SK-N-SH (cell line): Measurements from ENCODE around the gene ATP2C1. TPM values are rescaled to one million over a fixed set of nuclear protein-coding genes. Genes with fewer than 3 reads are reported as not detected.

ENCODE experiments used
- CTCF ChIA-PET: fragments of 300-600, 350-600 bp; formaldehyde crosslinking; extraction: SDS; loops from one replicate; lab custom pipeline; 2021; lab: Yijun Ruan, JAX
- POLR2A ChIA-PET: fragments of 350-600 bp; sonication (Branson Sonifier 250); formaldehyde crosslinking; extraction: SDS; loops from one replicate; lab custom pipeline; 2020; ENCODE audit warnings: antibody characterized with exemption, inconsistent platforms; lab: Yijun Ruan, JAX
- DNase-seq: peaks from one replicate; pipeline ENCODE4 v3.0.0; 2012
- H2AFZ ChIP-seq: fragments of 200-600 bp; sonication (generic); 2 replicates; pipeline ENCODE4 v1.8.1; 2016; ENCODE audit warnings: antibody characterized with exemption, mild to moderate bottlenecking, low read depth
- H3F3A ChIP-seq: fragments of 200-600 bp; sonication (generic); replicated peaks from 2 replicates; pipeline ENCODE3; 2016; ENCODE audit warnings: antibody characterized with exemption, mild to moderate bottlenecking; ENCODE audit not compliant: insufficient read depth
- H3K27ac ChIP-seq, 2 experiments: fragments of 200-500 bp in 1 of 2; fragments of 200-600 bp in 1 of 2; sonication (Bioruptor generic) in 1 of 2; sonication (generic), shearing (Covaris generic) in 1 of 2; 2 replicates each; pipeline versions ENCODE4 v1.5.1 to v1.6.1; 2014 to 2016; ENCODE audit warnings: low read depth in 2 of 2, inconsistent platforms in 1 of 2, low read length in 1 of 2, mild to moderate bottlenecking in 1 of 2, mixed read lengths in 1 of 2
- H3K27me3 ChIP-seq: fragments of 200-600 bp; sonication (generic), shearing (Covaris generic); 2 replicates; pipeline ENCODE4 v1.6.1; 2016; ENCODE audit warnings: mixed run types; ENCODE audit not compliant: insufficient read depth
- H3K36me3 ChIP-seq, 2 experiments: fragments of 200-500 bp in 1 of 2; fragments of 200-600 bp in 1 of 2; sonication (Bioruptor generic) in 1 of 2; sonication (generic) in 1 of 2; replicated peaks in 1 of 2; 2 replicates each; pipeline versions ENCODE3 to v1.5.1; 2014 to 2016; ENCODE audit warnings: low read length in 1 of 2, mild to moderate bottlenecking in 1 of 2; ENCODE audit not compliant: insufficient read depth in 2 of 2, control insufficient read depth in 1 of 2
- H3K4me1 ChIP-seq, 2 experiments: fragments of 200-500 bp in 1 of 2; fragments of 200-600 bp in 1 of 2; sonication (Bioruptor generic) in 1 of 2; sonication (generic), shearing (Covaris generic) in 1 of 2; 2 replicates each; pipeline versions ENCODE4 v1.5.1 to v1.6.1; 2014 to 2016; ENCODE audit warnings: low read depth in 1 of 2, low read length in 1 of 2, mixed run types in 1 of 2; ENCODE audit not compliant: insufficient read depth in 2 of 2, control insufficient read depth in 1 of 2
- H3K4me2 ChIP-seq: fragments of 200-600 bp; sonication (generic), shearing (Covaris generic); 2 replicates; pipeline ENCODE4 v1.6.1; 2017; ENCODE audit warnings: mixed run types
- H3K4me3 ChIP-seq, 2 experiments: fragments of 200-500 bp in 1 of 2; fragments of 200-600 bp in 1 of 2; sonication (Bioruptor generic) in 1 of 2; sonication (generic), shearing (Covaris generic) in 1 of 2; 2 replicates each; pipeline versions ENCODE4 v1.5.1 to v1.8.1; 2014 to 2016; ENCODE audit warnings: low read depth in 2 of 2, inconsistent platforms in 1 of 2, low read length in 1 of 2, mild to moderate bottlenecking in 1 of 2, mixed read lengths in 1 of 2, moderate library complexity in 1 of 2
- H3K79me2 ChIP-seq: fragments of 200-600 bp; sonication (generic); 2 replicates; pipeline ENCODE4 v1.8.1; 2017; ENCODE audit warnings: mild to moderate bottlenecking; ENCODE audit not compliant: insufficient read depth
- H3K9ac ChIP-seq: fragments of 200-600 bp; sonication (generic); 2 replicates; pipeline ENCODE4 v1.6.1; 2017; ENCODE audit warnings: mixed run types
- H3K9me2 ChIP-seq: fragments of 200-600 bp; sonication (generic); 2 replicates; pipeline ENCODE4 v1.6.1; 2017; ENCODE audit warnings: mixed run types
- H3K9me3 ChIP-seq: fragments of 200-600 bp; sonication (generic); 2 replicates; pipeline ENCODE4 v1.6.1; 2017; ENCODE audit warnings: mixed run types, mild to moderate bottlenecking, moderate library complexity
- H4K20me1 ChIP-seq: fragments of 200-600 bp; sonication (generic); 2 replicates; pipeline ENCODE4 v1.6.1; 2017; ENCODE audit warnings: mild to moderate bottlenecking, mixed run types; ENCODE audit not compliant: insufficient read depth
- CHD2 ChIP-seq: fragments of 150-350 bp; IDR thresholded peaks from 2 replicates; pipeline ENCODE4 v1.6.1; 2018; ENCODE audit warnings: low read length; ENCODE audit not compliant: partially characterized antibody
- ELF1 ChIP-seq: IDR thresholded peaks from 2 replicates; pipeline ENCODE4 v1.4.0; 2012
- EP300 ChIP-seq, 2 experiments: IDR thresholded peaks; 2 replicates each; pipeline versions ENCODE4 v1.4.0 to v1.6.1; 2012; ENCODE audit warnings: borderline replicate concordance in 1 of 2, low read depth in 1 of 2, low read length in 1 of 2
- EZH2phosphoT487 ChIP-seq: fragments of 200-600 bp; sonication (generic); IDR thresholded peaks from 2 replicates; pipeline ENCODE4 v1.6.1; 2017; ENCODE audit warnings: low read depth, mixed run types, mild to moderate bottlenecking, antibody characterized with exemption, moderate library complexity, borderline replicate concordance
- FOSL2 ChIP-seq: IDR thresholded peaks from 2 replicates; pipeline ENCODE4 v1.4.0; 2012; ENCODE audit warnings: low read depth, mild to moderate bottlenecking, moderate library complexity, borderline replicate concordance
- FOXJ3 ChIP-seq: sonication (generic); formaldehyde crosslinking; IDR thresholded peaks from 2 replicates; pipeline ENCODE4 v1.5.1; 2020; ENCODE audit warnings: mild to moderate bottlenecking, missing genetic modification reagents
- GABPA ChIP-seq: IDR thresholded peaks from 2 replicates; pipeline ENCODE4 v1.4.0; 2012; ENCODE audit warnings: low read depth, mild to moderate bottlenecking
- GATA2 ChIP-seq: sonication (generic); formaldehyde crosslinking; IDR thresholded peaks from 2 replicates; pipeline ENCODE4 v1.5.0; 2020; ENCODE audit warnings: mild to moderate bottlenecking, missing genetic modification reagents
- IRF3 ChIP-seq: fragments of 150-350 bp; IDR thresholded peaks from 2 replicates; pipeline ENCODE4 v1.6.1; 2016; ENCODE audit warnings: mild to moderate bottlenecking, low read depth, low read length
- MXI1 ChIP-seq: IDR thresholded peaks from 2 replicates; pipeline ENCODE4 v1.6.1; 2012; ENCODE audit warnings: mild to moderate bottlenecking, low read depth, low read length, improper control_type of control experiment
- NFIC ChIP-seq: IDR thresholded peaks from 2 replicates; pipeline ENCODE4 v1.4.0; 2012; ENCODE audit warnings: borderline replicate concordance
- RAD21 ChIP-seq: IDR thresholded peaks from 2 replicates; pipeline ENCODE4 v1.6.1; 2012; ENCODE audit warnings: mild to moderate bottlenecking, low read length
- RFX5 ChIP-seq: IDR thresholded peaks from 2 replicates; pipeline ENCODE4 v1.6.1; 2012; ENCODE audit warnings: mild to moderate bottlenecking, improper control_type of control experiment, low read length
- TCF12 ChIP-seq: IDR thresholded peaks from 2 replicates; pipeline ENCODE4 v1.4.0; 2012
- TEAD4 ChIP-seq: IDR thresholded peaks from 2 replicates; pipeline ENCODE4 v1.4.0; 2012; ENCODE audit warnings: mild to moderate bottlenecking, borderline replicate concordance; ENCODE audit not compliant: insufficient read depth
- USF1 ChIP-seq: IDR thresholded peaks from 2 replicates; pipeline ENCODE4 v1.4.0; 2012; ENCODE audit warnings: low read depth, borderline replicate concordance
- WGBS: methylation state at CpG from one replicate; pipeline ENCODE4 v1.1.6; 2017; ENCODE audit warnings: low lambda C conversion rate; 5-methylcytosine and 5-hydroxymethylcytosine counted together
- polyA plus RNA-seq, 3 experiments: library from polyadenylated mRNA; depleted of rRNA; stranded (reverse); fragments of >200 nt; gene quantifications; 2 replicates each; pipeline ENCODE4 v1.2.3, GENCODE V29; 2012
- TF ChIP-seq, protein P1 (sequence below): fragments of 150-350 bp; IDR thresholded peaks from 2 replicates; pipeline ENCODE4 v1.6.1; 2017; ENCODE audit warnings: antibody characterized with exemption, low read length, low read depth, borderline replicate concordance
- TF ChIP-seq, protein P2 (sequence below): IDR thresholded peaks from 2 replicates; pipeline ENCODE4 v1.4.0; 2012; ENCODE audit warnings: low read depth

Gene ATP2C1
- polyA plus RNA-seq, 1 of the 3 experiments (the other 2 are of a cell fraction): 35.6 TPM

GRCh38 chr3:130893376-130894129 is at the start of gene ATP2C1 (continued):
- TF ChIP-seq USF1 (no peak), FOSL2 (no peak), TEAD4 (no peak), NFIC (no peak), RAD21 (no peak), IRF3 (no peak), EP300 (IDR thresholded peaks at IDR 0.05; ENCODE audit: borderline replicate concordance in 1 of 2, low read depth in 1 of 2, low read length in 1 of 2) (no peak; a peak in 1 of 4 replicates), FOXJ3 (CRISPR knock-in tag) (no peak), ELF1 (peak; percentile 93), TCF12 (no peak), GABPA (peak; percentile 77), GATA2 (CRISPR knock-in tag) (no peak), EZH2phosphoT487 (no peak)
- TF ChIP-seq, protein P1, sequence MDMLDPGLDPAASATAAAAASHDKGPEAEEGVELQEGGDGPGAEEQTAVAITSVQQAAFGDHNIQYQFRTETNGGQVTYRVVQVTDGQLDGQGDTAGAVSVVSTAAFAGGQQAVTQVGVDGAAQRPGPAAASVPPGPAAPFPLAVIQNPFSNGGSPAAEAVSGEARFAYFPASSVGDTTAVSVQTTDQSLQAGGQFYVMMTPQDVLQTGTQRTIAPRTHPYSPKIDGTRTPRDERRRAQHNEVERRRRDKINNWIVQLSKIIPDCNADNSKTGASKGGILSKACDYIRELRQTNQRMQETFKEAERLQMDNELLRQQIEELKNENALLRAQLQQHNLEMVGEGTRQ: no peak

DNA sequence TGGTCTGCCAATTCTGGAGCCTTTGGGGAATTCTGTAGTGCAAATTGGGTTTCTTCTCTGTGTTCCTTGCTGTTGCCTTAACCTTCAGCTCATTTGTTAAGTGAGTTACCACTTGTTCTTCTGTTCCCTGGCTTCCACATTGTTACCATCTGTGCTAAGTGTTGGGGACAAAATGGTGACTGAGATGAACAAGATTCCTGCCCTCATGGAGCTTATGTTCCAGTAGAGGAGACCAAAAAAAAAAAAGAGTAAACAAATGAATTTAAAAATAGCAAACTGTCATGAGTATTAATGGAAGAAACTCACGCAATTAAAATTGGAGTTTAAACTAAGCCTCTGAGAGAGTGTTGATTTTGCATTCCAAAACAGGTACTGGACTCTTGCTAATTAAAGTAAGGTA is 49.4 kb upstream of the ATP2C1 start:
- TF ChIP-seq RAD21 (no peak), GATA2 (CRISPR knock-in tag) (no peak), GABPA (no peak), TCF12 (no peak), CHD2 (no peak), FOSL2 (no peak), MXI1 (no peak), RFX5 (no peak)
- TF ChIP-seq, protein P2, sequence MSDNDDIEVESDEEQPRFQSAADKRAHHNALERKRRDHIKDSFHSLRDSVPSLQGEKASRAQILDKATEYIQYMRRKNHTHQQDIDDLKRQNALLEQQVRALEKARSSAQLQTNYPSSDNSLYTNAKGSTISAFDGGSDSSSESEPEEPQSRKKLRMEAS: no peak
- TF ChIP-seq, protein P1: no peak
- Histone ChIP-seq H3K4me1 (peaks cover 0 to 9% of the 10 kb centered on the region in 2 experiments; a peak in 2 of 4 replicates), H3K27ac (no peak overlapping the region), H3K4me2 (no peak overlapping the region), H3K9ac (no peak overlapping the region), H3F3A (no peaks in the 10 kb centered on the region), H4K20me1 (no peaks in the 10 kb centered on the region), H3K9me3 (no peaks in the 10 kb centered on the region), H3K4me3 (no peak overlapping the region), H3K36me3 (no peaks in the 10 kb centered on the region), H3K79me2 (no peaks in the 10 kb centered on the region), H3K27me3 (no peaks in the 10 kb centered on the region), H3K9me2 (no peaks in the 10 kb centered on the region), H2AFZ (no peak overlapping the region)
- DNase-seq: no peak
- WGBS: 74% methylated on average over 1 of the region's 1 CpG
- CTCF ChIA-PET: no interaction called here
- POLR2A ChIA-PET: no interaction called here
